ENCODE measurements around the gene ZNF860. TPM values are rescaled to one million over a fixed set of nuclear protein-coding genes. Genes with fewer than 3 reads are reported as not detected.

ZNF860 gene
- total and polyA plus RNA-seq, 2 of the 4 experiments (the other 2 are of a cell fraction) = 0.18 to 0.26 TPM

DNA sequence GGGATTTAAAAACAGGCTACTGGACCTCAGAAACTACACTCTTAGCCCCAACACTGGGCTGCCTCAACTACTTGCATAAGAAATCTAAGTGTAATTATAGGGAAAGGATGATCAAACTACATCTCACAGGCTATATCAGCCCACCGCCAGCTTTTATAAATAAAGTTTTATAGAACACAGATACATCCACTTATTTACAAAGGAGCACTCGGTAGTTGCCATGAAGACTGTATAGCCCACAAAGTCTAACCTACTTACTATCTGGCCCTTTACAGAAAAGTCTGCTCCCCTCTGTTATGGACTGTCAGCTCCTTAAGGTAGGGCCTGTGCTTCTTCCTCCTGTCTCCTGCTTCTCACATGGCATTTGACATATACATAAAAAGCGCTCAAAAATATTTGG is 9.9 kb upstream of the ZNF860 start:
- H4K20me1 ChIP-seq (ENCODE audit: insufficient read depth, low read length) = peaks cover 4% of the 10 kb centered on the region; the same call in 1 of the 2 replicates
- ChIA-PET POLR2A (ENCODE audit: unreplicated experiment) (interaction anchor here (0.6 kb wide), 2 partner anchors 11 to 426 kb away, joined by 3 to 4 read pairs; no protein-coding TSS in a partner anchor), CTCF (no interaction called here)
- no peak overlapping the region for H4K8ac ChIP-seq (ENCODE audit: low read depth in 2 of 2, low read length in 2 of 2)
- H3K4me1 ChIP-seq (ENCODE audit: control insufficient read depth, insufficient read depth, low read length) = peaks cover 11% of the 10 kb centered on the region
- no peak overlapping the region for H4K91ac ChIP-seq (ENCODE audit: insufficient read depth, low read depth, low read length)
- no peak overlapping the region for H3K27ac ChIP-seq (ENCODE audit: insufficient read depth, low read length)
- no peaks in the 10 kb centered on the region for H3K36me3 ChIP-seq (ENCODE audit: control insufficient read depth, insufficient read depth, low read length)
- H2AK5ac ChIP-seq (ENCODE audit: low read depth, low read length) = no peak overlapping the region
- BruUV-seq (replicated peaks) = no TSS peak
- no peak overlapping the region for H3K56ac ChIP-seq (ENCODE audit: extremely low read depth, insufficient read depth, low read length)
- WGBS, 2 experiments (ENCODE audit: extremely low coverage in 2 of 2, insufficient read length in 1 of 2) = no CpG with 5 or more reads among the region's 3 CpGs
- ATAC-seq (ENCODE audit: low read depth) (no peak), DNase-seq (no peak)
- H3K4me3 ChIP-seq (ENCODE audit: insufficient read depth, low read depth, low read length) = no peak overlapping the region
- intact Hi-C loops (cut with micrococcal nuclease) = no loop called here
- H2BK5ac ChIP-seq (ENCODE audit: low read depth, low read length, poor library complexity, severe bottlenecking) = no peak overlapping the region
- no peak overlapping the region for H2BK120ac ChIP-seq (ENCODE audit: low read depth, low read length)
- H2AK9ac ChIP-seq (replicated peaks; ENCODE audit: low read depth, low read length, poor library complexity) = no peak overlapping the region
- H3K27me3 ChIP-seq (ENCODE audit: control insufficient read depth, insufficient read depth, low read length) = no peaks in the 10 kb centered on the region
- H3K9me3 ChIP-seq (ENCODE audit: control insufficient read depth, insufficient read depth, low read length) = no peaks in the 10 kb centered on the region
- no peak overlapping the region for H2BK15ac ChIP-seq (ENCODE audit: low read depth, low read length)
- no peak overlapping the region for H2BK20ac ChIP-seq (ENCODE audit: low read depth, low read length)
- no peak overlapping the region for H3K4me2 ChIP-seq (ENCODE audit: low read depth, low read length)
- no peak overlapping the region for H3K14ac ChIP-seq (replicated peaks; ENCODE audit: low read depth, low read length)
- H2AFZ ChIP-seq (replicated peaks; ENCODE audit: low read length, poor library complexity) = no peak overlapping the region
- peaks cover 16 to 39% of the 10 kb centered on the region in 2 experiments; a peak in 3 of 4 replicates for H3K79me1 ChIP-seq (ENCODE audit: low read depth in 1 of 2, low read length in 2 of 2)
- in situ Hi-C loops (cut with MboI; ENCODE audit: low sequenced_read_pairs) = no loop called here
- H3K9ac ChIP-seq (ENCODE audit: low read depth, low read length) = no peak overlapping the region
- dilution Hi-C loops (cut with HindIII; ENCODE audit: low sequenced_read_pairs, unreplicated experiment) = no loop called here
- no peak overlapping the region for H4K5ac ChIP-seq (ENCODE audit: low read depth, low read length)
- H3K18ac ChIP-seq (ENCODE audit: low read depth, low read length) = no peak overlapping the region
- no peak overlapping the region for H3K4ac ChIP-seq (ENCODE audit: low read depth, low read length)
- peaks cover 7% of the 10 kb centered on the region for H3K9me1 ChIP-seq (ENCODE audit: insufficient read depth, low read length)
- H3K23ac ChIP-seq (ENCODE audit: low read depth, low read length) = no peak overlapping the region
- no peak for TF ChIP-seq RCOR1 (IDR thresholded peaks at IDR 0.05; ENCODE audit: insufficient replicate concordance, low read length)
- no peak for TF ChIP-seq MXI1 (IDR thresholded peaks at IDR 0.05; ENCODE audit: borderline replicate concordance, low read depth, low read length)
- TF ChIP-seq, protein P1, sequence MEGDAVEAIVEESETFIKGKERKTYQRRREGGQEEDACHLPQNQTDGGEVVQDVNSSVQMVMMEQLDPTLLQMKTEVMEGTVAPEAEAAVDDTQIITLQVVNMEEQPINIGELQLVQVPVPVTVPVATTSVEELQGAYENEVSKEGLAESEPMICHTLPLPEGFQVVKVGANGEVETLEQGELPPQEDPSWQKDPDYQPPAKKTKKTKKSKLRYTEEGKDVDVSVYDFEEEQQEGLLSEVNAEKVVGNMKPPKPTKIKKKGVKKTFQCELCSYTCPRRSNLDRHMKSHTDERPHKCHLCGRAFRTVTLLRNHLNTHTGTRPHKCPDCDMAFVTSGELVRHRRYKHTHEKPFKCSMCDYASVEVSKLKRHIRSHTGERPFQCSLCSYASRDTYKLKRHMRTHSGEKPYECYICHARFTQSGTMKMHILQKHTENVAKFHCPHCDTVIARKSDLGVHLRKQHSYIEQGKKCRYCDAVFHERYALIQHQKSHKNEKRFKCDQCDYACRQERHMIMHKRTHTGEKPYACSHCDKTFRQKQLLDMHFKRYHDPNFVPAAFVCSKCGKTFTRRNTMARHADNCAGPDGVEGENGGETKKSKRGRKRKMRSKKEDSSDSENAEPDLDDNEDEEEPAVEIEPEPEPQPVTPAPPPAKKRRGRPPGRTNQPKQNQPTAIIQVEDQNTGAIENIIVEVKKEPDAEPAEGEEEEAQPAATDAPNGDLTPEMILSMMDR (conservative IDR thresholded peaks at IDR 0.05; ENCODE audit: low read depth, low read length) = no peak
- TF ChIP-seq POLR2A (IDR thresholded peaks at IDR 0.05; ENCODE audit: low read depth, low read length) = no peak
- no peak for TF ChIP-seq MAFK (IDR thresholded peaks at IDR 0.05; ENCODE audit: low read depth, low read length)
- no peak for TF ChIP-seq RAD21 (IDR thresholded peaks at IDR 0.05; ENCODE audit: low read length)
- TF ChIP-seq NFE2L2 (IDR thresholded peaks at IDR 0.05; ENCODE audit: low read depth, low read length) = no peak
- TF ChIP-seq CEBPB (IDR thresholded peaks at IDR 0.05; ENCODE audit: low read depth, low read length) = no peak
- no peak for TF ChIP-seq BHLHE40 (IDR thresholded peaks at IDR 0.05; ENCODE audit: low read depth, low read length)
- TF ChIP-seq FOS (IDR thresholded peaks at IDR 0.05; ENCODE audit: low read depth, low read length) = no peak
- no peak for TF ChIP-seq SMC3 (IDR thresholded peaks at IDR 0.05; ENCODE audit: low read depth, low read length)
- no peak for TF ChIP-seq MAZ (IDR thresholded peaks at IDR 0.05; ENCODE audit: borderline replicate concordance, low read depth, low read length)
- no peak for TF ChIP-seq RFX5 (IDR thresholded peaks at IDR 0.05; ENCODE audit: low read depth, low read length)
- TF ChIP-seq, protein P2, sequence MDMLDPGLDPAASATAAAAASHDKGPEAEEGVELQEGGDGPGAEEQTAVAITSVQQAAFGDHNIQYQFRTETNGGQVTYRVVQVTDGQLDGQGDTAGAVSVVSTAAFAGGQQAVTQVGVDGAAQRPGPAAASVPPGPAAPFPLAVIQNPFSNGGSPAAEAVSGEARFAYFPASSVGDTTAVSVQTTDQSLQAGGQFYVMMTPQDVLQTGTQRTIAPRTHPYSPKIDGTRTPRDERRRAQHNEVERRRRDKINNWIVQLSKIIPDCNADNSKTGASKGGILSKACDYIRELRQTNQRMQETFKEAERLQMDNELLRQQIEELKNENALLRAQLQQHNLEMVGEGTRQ (IDR thresholded peaks at IDR 0.05; ENCODE audit: low read depth, low read length) = no peak
- TF ChIP-seq, protein P3, sequence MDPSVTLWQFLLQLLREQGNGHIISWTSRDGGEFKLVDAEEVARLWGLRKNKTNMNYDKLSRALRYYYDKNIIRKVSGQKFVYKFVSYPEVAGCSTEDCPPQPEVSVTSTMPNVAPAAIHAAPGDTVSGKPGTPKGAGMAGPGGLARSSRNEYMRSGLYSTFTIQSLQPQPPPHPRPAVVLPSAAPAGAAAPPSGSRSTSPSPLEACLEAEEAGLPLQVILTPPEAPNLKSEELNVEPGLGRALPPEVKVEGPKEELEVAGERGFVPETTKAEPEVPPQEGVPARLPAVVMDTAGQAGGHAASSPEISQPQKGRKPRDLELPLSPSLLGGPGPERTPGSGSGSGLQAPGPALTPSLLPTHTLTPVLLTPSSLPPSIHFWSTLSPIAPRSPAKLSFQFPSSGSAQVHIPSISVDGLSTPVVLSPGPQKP (IDR thresholded peaks at IDR 0.05; ENCODE audit: borderline replicate concordance, low read depth, low read length) = no peak
- TF ChIP-seq CHD1 (IDR thresholded peaks at IDR 0.05; ENCODE audit: low read depth, low read length) = no peak

Data from IMR-90 (cell line).